ENCODE data around the gene CCDC39.

CCDC39 gene

GRCh38 chr3:180679178-180680096 lies at the start of gene CCDC39:
CCDC39 (minus strand) TSS chr3:180679489; CDS start chr3:180679380, 109 bp downstream.
- peak; percentile 26 to 54 (median 42) for DNase-seq

GRCh38 chr3:180720012-180720411 lies 40.7 kb upstream of the CCDC39 start:
- DNase-seq = no peak

DNA sequence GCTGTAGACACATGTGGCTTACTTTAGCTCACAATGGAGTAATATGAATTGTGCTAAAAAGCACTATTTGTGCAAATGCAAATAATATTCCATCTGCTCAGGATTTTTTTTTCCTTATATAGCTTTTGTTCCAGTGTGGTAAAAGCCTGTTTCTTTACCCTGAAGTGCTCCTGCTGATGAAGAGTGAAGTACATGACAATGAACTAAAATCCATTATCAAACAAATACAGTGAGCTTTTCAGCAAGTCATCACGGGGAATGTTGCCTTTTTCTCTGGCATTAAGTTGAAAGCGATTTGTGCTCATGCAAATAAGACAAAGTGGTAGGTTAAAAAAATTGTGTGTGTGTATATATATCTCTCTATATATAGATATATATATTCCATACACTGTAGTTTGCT lies 28.6 kb upstream of the CCDC39 start:
- DNase-seq = no peak

GRCh38 chr3:180705619-180706018 lies 26.3 kb upstream of the CCDC39 start:
- DNase-seq = no peak

- no peak for DNase-seq
These were observed 25.2 kb upstream of the CCDC39 start for GRCh38 chr3:180704532-180704931.

- no peak for DNase-seq
These were observed 21.7 kb upstream of the CCDC39 start for GRCh38 chr3:180700941-180701340.

DNA sequence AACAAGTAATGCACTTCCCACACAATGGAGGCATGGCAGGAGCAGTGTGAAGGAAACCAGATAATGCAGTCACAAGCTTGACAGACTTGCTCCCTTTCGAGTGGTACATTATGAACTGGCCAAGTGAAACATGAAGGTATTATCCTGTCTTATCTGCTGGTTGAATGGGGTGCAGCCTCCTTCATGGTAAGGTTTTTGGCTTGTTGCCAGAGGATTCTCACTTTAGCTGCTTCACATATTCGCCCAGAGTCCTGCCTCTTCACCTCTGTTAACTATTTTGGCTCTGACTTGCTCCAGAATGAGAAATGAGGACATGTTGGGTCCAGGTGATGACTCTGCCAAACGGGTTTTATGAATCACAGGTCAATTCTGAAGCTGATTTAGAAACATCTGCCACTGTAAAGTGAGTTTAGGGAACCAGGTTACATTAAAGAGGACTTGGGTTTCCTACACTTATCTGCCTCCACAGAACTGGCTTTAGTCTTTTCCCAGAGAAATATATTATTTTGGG lies 19.5 kb upstream of the CCDC39 start:
- no peak for DNase-seq

DNA sequence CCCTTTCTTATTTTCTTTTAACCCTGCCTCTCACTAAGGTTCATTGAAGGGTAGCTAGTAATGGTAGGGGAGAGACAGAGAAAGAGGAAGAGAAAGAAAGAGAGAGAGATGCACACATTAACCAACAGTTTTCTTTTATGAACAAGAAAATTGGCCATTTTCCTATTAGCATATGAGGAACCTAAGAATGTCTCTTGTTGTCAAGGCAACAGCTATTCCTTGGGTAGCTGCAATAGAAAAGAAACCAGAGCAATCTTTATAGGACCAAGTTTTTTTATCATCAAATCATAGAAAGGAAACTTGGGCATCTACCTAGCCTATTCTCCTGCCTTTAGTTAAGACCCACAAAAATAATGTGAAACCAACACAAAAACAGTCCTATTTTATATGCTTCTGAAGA lies 15.0 kb upstream of the CCDC39 start:
- DNase-seq = no peak

DNA sequence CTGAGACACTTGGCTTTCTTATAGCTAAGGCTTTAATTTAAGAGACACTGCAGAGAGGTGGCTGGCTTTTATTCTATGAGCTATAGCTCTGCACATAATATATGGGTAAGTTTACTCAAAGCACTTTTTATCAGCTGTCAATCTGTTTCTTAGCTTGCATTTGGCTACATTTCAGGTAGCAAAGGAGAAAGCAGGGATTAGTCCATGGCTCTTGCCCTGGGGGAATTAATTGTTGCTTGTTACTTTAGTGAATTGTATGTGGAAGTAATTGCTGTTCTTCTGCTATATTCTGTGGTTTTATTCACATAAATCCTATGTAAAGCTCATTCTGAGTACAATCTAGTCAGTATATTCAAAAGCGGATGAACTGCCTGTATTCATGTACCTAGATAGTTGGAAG lies 14.4 kb upstream of the CCDC39 start:
- DNase-seq = no peak

- DNase-seq = no peak
These were observed 10.8 kb upstream of the CCDC39 start for GRCh38 chr3:180690061-180690460.

DNA sequence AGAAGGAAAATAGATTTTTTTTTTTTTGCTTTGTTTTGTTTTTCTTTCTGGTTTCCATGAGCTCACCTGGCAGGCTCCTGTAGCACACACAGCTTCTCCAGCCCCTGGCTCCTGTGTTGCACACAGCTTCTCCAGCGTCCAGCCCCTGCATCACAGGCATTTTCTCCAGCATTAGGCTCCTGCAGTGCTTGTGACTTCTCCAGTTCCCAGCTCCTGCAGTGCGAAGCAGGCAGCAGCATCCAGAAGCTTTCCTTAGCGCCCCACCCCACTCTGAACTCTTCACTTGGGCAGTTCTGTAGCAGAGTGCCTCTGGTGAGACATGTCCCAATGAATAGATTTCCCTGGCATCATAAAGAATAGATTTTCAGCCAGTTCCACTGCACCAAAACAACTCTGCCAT lies 5.5 kb upstream of the CCDC39 start:
- no peak for DNase-seq

GRCh38 chr3:180683816-180684215 lies 4.5 kb upstream of the CCDC39 start:
- no peak for DNase-seq

- DNase-seq = peak in 4 of 6 experiments; percentile 0 to 54 (median 36)
These were observed 775 bp upstream of the CCDC39 start for GRCh38 chr3:180680097-180680430.

GRCh38 chr3:180678231-180678630 lies 1.1 kb downstream of the CCDC39 start:
- no peak for DNase-seq

DNA sequence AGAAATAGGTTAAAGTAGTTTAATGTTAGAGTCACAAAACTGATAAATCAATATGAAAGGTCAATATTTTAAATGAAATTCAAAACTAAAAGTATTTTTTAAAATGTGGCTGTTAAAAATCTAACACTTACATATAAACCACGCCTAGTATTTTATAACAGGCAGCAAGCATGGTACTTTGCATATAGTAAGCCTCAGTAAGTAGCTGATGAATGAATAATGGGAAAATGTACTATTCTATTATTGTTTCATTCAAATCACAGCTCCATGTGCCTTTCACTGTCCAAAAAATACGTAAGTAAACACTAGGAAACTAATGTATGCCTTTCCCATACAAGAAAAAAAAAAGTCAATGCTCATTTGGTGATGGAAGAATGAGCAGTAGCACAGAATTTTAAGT lies 17.8 kb downstream of the CCDC39 start:
- DNase-seq = no peak

DNA sequence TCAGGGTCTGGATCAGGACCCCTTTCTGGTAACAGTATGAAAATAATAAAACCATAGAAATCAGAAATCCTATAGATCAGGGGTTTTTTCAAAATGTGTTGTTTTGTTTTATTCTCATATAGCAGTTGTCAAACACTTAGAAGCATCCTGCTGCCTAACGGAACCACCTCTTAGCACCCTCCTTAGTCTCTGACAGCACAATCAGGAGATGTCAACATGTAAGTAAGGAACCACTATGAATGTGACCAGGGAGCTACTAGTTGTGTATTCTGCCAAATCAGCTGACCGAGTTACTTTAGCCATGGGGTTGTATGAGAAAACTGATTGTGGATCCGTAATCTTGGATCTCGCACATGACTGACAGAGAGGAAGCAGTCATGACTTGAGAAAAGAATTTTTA lies 22.2 kb downstream of the CCDC39 start:
- no peak for DNase-seq

DNA sequence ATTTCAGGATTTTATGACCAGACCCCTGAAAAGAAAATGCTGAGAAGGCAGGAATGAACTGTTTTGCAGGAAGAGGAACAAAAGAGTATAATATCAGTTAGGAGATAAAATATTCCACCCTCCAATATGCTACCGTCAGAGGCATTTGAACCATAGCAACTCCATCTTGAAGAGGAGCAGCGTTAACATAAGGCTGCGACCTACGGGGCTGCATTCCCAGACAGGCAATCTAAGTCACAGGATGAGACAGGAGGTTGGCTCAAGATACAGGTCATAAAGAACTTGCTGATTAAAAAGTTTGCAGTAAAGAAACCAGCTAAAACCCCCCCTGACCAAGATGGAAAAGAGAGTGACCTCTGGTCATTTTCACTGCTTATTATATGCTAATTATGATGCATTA lies 22.9 kb downstream of the CCDC39 start:
- no peak for DNase-seq

- DNase-seq = no peak
These were observed 33.0 kb downstream of the CCDC39 start for GRCh38 chr3:180646187-180646790.

- DNase-seq = no peak
These were observed 38.3 kb downstream of the CCDC39 start for GRCh38 chr3:180640987-180641386.

- DNase-seq = no peak
These were observed 45.6 kb downstream of the CCDC39 start for GRCh38 chr3:180633722-180634121.

GRCh38 chr3:180631317-180631716 lies 48.0 kb downstream of the CCDC39 start:
- no peak for DNase-seq

DNA sequence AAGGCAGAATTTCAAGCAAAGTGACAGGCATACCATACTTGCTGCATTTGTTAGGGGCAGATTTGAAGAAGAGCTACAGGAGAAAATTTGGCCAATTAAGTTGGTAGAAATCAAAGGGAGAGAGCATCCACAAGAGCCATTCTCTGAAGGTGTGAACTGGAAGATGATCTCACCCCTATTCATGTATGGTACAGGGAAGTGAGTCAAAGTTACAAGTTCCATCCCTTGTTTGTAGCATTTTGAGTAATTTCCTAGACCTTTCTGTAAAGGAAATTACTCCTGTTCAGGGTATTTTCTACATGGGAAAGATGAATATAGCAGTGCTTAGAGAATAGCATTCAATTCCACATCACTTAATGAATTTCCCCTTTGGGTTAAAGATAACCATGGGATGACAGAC lies 48.9 kb downstream of the CCDC39 start:
- no peak for DNase-seq

- no peak for DNase-seq
These were observed 52.4 kb downstream of the CCDC39 start for GRCh38 chr3:180626844-180627243.

DNA sequence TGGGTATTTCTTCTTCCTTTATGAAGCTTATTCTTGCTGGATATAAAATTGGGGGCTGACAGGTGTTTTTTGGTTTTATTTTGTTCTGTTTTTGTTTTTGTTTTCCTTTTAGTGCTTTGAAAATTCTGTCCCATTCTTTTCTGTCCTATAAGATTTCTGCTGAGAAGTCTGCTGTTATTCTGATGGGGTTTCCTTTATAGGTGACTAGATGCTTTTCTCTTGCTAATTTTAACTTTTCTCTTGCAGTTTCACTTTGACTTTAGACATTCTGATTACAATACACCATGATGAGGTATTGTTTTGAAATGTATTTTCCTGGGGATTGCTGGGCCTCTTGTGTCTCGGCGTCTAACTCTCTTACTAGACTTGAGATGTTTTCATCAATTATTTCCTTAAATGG lies 54.6 kb downstream of the CCDC39 start:
- DNase-seq = no peak

Measured in stimulated activated naive CD4-positive, alpha-beta T cell (primary cell).